ENCODE data around the gene UXS1. TPM values are rescaled to one million over a fixed set of nuclear protein-coding genes. Genes with fewer than 3 reads are reported as not detected.
A peak's percentile ranks its signal among the peaks of the same experiment; 100 is the strongest.

Gene UXS1
- total RNA-seq, 1 donor from 2014 or later: 38.0 TPM

DNA sequence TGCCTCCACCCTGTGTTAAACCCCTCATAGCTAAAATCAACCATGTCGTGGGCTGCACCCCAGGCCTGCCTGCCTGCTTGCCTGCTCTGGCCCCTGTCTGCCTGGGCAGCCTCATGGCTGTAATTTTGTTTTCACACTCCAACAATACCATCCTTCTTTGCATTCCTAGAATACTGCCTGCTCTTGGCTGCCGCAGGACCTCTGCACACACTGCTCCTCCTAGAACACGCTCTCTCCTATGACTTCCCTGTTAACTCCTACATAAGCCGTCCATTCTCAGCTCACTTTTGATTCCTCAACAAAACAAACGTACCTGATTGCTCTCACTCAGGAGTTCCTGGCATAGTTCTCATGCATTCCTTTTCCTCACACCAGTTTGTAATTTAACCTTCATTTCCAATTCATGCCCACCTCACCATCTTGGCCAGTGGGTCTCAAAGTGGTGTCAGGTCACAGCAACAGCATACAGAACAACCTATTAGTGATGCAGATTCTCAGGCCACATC, 2.5 kb downstream of the UXS1 start:
- peaks cover 9% of the 10 kb centered on the region for H3K9me3 Mint-ChIP-seq
- H3K4me1 ChIP-seq: peaks cover 11% of the 10 kb centered on the region
- H3K27ac Mint-ChIP-seq: no peak overlapping the region
- H3K79me2 ChIP-seq (ENCODE audit: low read depth): peaks cover 72% of the 10 kb centered on the region
- no peaks in the 10 kb centered on the region for H3K36me3 ChIP-seq
- H3K4me3 ChIP-seq: no peak overlapping the region
- H3K9ac ChIP-seq: no peak overlapping the region
- H3K36me3 Mint-ChIP-seq: peaks cover 24% of the 10 kb centered on the region
- H3K4me1 Mint-ChIP-seq: peaks cover 27% of the 10 kb centered on the region
- no peak for DNase-seq (ENCODE audit: low spot score)
- TF ChIP-seq EZH2 (IDR thresholded peaks at IDR 0.05) (no peak), EZH2phosphoT487 (IDR thresholded peaks at IDR 0.05) (no peak)
- TF ChIP-seq, protein P1, sequence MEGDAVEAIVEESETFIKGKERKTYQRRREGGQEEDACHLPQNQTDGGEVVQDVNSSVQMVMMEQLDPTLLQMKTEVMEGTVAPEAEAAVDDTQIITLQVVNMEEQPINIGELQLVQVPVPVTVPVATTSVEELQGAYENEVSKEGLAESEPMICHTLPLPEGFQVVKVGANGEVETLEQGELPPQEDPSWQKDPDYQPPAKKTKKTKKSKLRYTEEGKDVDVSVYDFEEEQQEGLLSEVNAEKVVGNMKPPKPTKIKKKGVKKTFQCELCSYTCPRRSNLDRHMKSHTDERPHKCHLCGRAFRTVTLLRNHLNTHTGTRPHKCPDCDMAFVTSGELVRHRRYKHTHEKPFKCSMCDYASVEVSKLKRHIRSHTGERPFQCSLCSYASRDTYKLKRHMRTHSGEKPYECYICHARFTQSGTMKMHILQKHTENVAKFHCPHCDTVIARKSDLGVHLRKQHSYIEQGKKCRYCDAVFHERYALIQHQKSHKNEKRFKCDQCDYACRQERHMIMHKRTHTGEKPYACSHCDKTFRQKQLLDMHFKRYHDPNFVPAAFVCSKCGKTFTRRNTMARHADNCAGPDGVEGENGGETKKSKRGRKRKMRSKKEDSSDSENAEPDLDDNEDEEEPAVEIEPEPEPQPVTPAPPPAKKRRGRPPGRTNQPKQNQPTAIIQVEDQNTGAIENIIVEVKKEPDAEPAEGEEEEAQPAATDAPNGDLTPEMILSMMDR (IDR thresholded peaks at IDR 0.05): no peak
- no peaks in the 10 kb centered on the region for H3F3A ChIP-seq (ENCODE audit: low read depth)
- no peaks in the 10 kb centered on the region for H3K27me3 Mint-ChIP-seq (ENCODE audit: insufficient read depth, low read depth)
- H3K27me3 ChIP-seq: peaks cover 4% of the 10 kb centered on the region
- no peak overlapping the region for H2AFZ ChIP-seq (replicated peaks)
- no peaks in the 10 kb centered on the region for H3K9me3 ChIP-seq (ENCODE audit: low read depth)
- H3K27ac ChIP-seq: no peak overlapping the region
- no peak overlapping the region for H3K4me2 ChIP-seq
- peaks cover 36% of the 10 kb centered on the region for H4K20me1 ChIP-seq (ENCODE audit: low read depth)
- peak overlapping the region; percentile 7 for H3K4me3 Mint-ChIP-seq

DNA sequence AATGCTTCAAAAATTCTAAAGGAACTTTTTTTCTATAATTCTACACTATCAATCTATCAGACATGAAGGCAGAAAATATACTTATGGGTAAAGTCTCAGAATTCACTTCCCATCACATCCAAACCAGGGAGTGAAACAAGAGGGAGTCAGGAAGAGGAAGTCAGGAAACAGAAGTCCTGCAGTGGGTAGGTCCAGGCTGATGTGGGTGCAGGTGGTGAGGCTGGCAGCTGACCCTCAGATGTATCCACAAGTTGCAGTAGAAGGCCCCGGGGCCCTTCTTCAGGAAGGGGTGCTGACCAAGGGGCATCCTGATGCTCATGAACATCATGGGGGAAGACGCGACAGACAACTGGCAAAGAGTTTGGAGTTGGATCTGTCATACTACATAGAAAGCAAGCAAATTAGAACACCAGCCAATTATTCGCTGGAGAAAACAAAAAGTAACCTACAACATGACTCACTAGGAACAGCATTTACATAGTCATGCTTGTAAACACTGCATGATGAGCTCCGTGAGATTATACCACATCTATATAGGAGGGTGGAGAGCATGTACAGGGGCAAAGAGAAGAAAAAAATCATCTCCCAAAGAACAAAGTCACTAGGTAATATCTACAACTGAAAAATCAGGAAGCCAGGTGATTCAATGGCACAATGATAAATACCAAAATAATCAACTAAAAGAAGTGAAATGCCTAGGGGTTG, 4.2 kb downstream of the UXS1 start:
- no peak for DNase-seq (ENCODE audit: low spot score)
- Histone ChIP-seq H3K9ac (no peak overlapping the region), H3K4me3 (no peak overlapping the region), H4K20me1 (ENCODE audit: low read depth) (peaks cover 36% of the 10 kb centered on the region), H3K36me3 (no peaks in the 10 kb centered on the region), H3K79me2 (ENCODE audit: low read depth) (peaks cover 89% of the 10 kb centered on the region), H3K4me1 (peaks cover 6% of the 10 kb centered on the region), H3K27me3 (no peaks in the 10 kb centered on the region), H2AFZ (replicated peaks) (no peak overlapping the region), H3F3A (ENCODE audit: low read depth) (no peaks in the 10 kb centered on the region), H3K4me2 (no peak overlapping the region), H3K27ac (no peak overlapping the region), H3K9me3 (ENCODE audit: low read depth) (no peaks in the 10 kb centered on the region)
- peaks cover 2% of the 10 kb centered on the region for H3K27me3 Mint-ChIP-seq (ENCODE audit: insufficient read depth, low read depth)
- peaks cover 21% of the 10 kb centered on the region for H3K4me1 Mint-ChIP-seq
- H3K4me3 Mint-ChIP-seq: no peak overlapping the region
- TF ChIP-seq EZH2phosphoT487 (IDR thresholded peaks at IDR 0.05) (no peak), EZH2 (IDR thresholded peaks at IDR 0.05) (no peak)
- TF ChIP-seq, protein P1 (IDR thresholded peaks at IDR 0.05): no peak
- peaks cover 16% of the 10 kb centered on the region for H3K9me3 Mint-ChIP-seq
- H3K27ac Mint-ChIP-seq: no peak overlapping the region
- H3K36me3 Mint-ChIP-seq: peaks cover 36% of the 10 kb centered on the region

DNA sequence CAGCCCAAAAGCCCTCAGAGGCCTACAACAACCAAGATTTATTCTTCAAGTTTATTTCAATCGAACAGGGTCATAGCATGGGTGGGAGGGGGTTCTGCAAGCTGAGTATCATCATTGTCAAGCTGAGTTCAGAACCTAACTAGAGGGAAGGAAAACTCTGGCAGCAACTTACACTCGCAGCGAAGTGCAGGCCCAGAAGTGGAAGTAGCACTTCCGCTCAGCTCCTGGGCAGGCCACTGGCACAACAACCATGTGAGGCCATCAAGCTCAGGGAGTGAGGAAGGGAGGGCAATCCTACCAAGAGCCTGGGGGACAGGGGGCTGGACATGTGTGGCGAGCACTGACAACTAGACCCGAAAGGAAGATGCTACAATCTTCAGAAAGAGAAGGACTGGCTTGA, 4.8 kb downstream of the UXS1 start:
- H3K36me3 Mint-ChIP-seq: peaks cover 37% of the 10 kb centered on the region
- H3K4me1 ChIP-seq: peaks cover 3% of the 10 kb centered on the region
- DNase-seq (ENCODE audit: low spot score): no peak
- no peak overlapping the region for H3K27ac Mint-ChIP-seq
- H3K4me3 ChIP-seq: no peak overlapping the region
- H4K20me1 ChIP-seq (ENCODE audit: low read depth): peaks cover 36% of the 10 kb centered on the region
- H3K4me1 Mint-ChIP-seq: peaks cover 20% of the 10 kb centered on the region
- H3F3A ChIP-seq (ENCODE audit: low read depth): no peaks in the 10 kb centered on the region
- no peaks in the 10 kb centered on the region for H3K9me3 ChIP-seq (ENCODE audit: low read depth)
- no peak overlapping the region for H3K9ac ChIP-seq
- H3K27me3 Mint-ChIP-seq (ENCODE audit: insufficient read depth, low read depth): peaks cover 2% of the 10 kb centered on the region
- H3K9me3 Mint-ChIP-seq: peaks cover 16% of the 10 kb centered on the region
- no peak overlapping the region for H3K4me3 Mint-ChIP-seq
- H3K79me2 ChIP-seq (ENCODE audit: low read depth): peaks cover 95% of the 10 kb centered on the region
- H2AFZ ChIP-seq (replicated peaks): no peak overlapping the region
- no peak overlapping the region for H3K4me2 ChIP-seq
- H3K27me3 ChIP-seq: no peaks in the 10 kb centered on the region
- H3K36me3 ChIP-seq: no peaks in the 10 kb centered on the region
- TF ChIP-seq, protein P1 (IDR thresholded peaks at IDR 0.05): no peak
- TF ChIP-seq EZH2phosphoT487 (IDR thresholded peaks at IDR 0.05): no peak
- TF ChIP-seq EZH2 (IDR thresholded peaks at IDR 0.05): no peak
- no peak overlapping the region for H3K27ac ChIP-seq

All from neural progenitor cell (in vitro differentiated cells).